HEK293 (cell line): ENCODE measurements around the gene AQP3.
"Not testable (repeated sequence)": the region's sequence is repeated elsewhere in the genome, so short reads cannot be mapped to it uniquely, and the experiment has no call there.

Source experiments
- TF ChIP-seq, protein P1 (sequence below): fragments of 450-650 bp; formaldehyde crosslinking; IDR thresholded peaks from 2 replicates; pipeline ENCODE4 v1.5.1; 2017; ENCODE audit warnings: missing biosample characterization, missing genetic modification characterization
- TF ChIP-seq, protein P2 (sequence below): fragments of 450-650 bp; formaldehyde crosslinking; IDR thresholded peaks from 2 replicates; pipeline ENCODE4 v1.5.1; 2016; ENCODE audit warnings: missing biosample characterization, missing genetic modification characterization

DNA sequence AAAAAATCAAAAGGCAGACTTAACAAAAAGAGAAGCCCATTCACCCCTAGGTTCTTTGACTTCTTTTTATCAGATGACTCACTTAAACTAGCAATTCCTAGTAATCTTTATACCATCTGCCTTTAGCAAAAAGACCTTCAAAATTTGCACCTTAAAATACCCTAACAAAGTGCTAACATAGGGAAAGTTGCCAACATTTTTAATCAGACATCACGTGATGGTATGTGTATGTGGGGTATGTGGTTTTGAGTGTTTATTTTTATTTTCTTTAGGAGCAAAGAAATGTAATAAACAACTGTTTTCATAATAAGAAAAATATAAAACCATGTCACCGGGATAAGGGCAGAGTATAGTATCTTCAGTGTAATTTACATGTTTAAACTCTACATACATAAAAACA, 46.4 kb upstream of the AQP3 start:
- TF ChIP-seq, protein P1, sequence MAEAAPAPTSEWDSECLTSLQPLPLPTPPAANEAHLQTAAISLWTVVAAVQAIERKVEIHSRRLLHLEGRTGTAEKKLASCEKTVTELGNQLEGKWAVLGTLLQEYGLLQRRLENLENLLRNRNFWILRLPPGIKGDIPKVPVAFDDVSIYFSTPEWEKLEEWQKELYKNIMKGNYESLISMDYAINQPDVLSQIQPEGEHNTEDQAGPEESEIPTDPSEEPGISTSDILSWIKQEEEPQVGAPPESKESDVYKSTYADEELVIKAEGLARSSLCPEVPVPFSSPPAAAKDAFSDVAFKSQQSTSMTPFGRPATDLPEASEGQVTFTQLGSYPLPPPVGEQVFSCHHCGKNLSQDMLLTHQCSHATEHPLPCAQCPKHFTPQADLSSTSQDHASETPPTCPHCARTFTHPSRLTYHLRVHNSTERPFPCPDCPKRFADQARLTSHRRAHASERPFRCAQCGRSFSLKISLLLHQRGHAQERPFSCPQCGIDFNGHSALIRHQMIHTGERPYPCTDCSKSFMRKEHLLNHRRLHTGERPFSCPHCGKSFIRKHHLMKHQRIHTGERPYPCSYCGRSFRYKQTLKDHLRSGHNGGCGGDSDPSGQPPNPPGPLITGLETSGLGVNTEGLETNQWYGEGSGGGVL = not testable (repeated sequence)
- TF ChIP-seq, protein P2, sequence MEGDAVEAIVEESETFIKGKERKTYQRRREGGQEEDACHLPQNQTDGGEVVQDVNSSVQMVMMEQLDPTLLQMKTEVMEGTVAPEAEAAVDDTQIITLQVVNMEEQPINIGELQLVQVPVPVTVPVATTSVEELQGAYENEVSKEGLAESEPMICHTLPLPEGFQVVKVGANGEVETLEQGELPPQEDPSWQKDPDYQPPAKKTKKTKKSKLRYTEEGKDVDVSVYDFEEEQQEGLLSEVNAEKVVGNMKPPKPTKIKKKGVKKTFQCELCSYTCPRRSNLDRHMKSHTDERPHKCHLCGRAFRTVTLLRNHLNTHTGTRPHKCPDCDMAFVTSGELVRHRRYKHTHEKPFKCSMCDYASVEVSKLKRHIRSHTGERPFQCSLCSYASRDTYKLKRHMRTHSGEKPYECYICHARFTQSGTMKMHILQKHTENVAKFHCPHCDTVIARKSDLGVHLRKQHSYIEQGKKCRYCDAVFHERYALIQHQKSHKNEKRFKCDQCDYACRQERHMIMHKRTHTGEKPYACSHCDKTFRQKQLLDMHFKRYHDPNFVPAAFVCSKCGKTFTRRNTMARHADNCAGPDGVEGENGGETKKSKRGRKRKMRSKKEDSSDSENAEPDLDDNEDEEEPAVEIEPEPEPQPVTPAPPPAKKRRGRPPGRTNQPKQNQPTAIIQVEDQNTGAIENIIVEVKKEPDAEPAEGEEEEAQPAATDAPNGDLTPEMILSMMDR (tag by site-specific recombination) = not testable (repeated sequence)
